ENCODE results near the gene HSD17B3.

DNA sequence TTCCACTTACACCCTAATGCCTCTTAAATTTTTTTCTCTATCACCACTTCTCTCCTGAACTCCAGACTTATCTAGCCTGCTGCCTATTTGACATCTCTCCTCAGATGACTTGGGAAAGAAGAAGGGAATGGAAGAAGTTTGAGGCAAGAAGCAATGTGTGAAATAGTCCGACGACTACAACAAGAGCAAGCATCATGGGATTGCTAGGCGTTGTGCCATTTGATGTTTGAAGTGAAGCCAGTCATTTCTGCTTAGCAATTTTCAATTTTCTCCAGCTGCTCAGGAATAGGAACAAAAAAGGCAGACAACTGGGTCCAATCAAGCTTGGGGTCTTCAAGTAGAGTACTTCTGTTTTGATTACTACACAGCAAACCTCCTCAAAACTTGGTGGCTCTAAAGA is 106.4 kb downstream of the HSD17B3 start:
- TF ChIP-seq POLR2A (IDR thresholded peaks at IDR 0.05; ENCODE audit: low read depth, low read length) (no peak), TAF1 (IDR thresholded peaks at IDR 0.05; ENCODE audit: borderline replicate concordance, low read depth, low read length) (no peak), POLR2AphosphoS5 (IDR thresholded peaks at IDR 0.05; ENCODE audit: low read depth, low read length) (no peak)

All from GM12892 (cell line).